ENCODE measurements around the gene MAGEA10. TPM values are rescaled to one million over a fixed set of nuclear protein-coding genes. Genes with fewer than 3 reads are reported as not detected.

MAGEA10 gene
- total and polyA plus RNA-seq, 2 experiments from 2014 or later, result not detected

DNA sequence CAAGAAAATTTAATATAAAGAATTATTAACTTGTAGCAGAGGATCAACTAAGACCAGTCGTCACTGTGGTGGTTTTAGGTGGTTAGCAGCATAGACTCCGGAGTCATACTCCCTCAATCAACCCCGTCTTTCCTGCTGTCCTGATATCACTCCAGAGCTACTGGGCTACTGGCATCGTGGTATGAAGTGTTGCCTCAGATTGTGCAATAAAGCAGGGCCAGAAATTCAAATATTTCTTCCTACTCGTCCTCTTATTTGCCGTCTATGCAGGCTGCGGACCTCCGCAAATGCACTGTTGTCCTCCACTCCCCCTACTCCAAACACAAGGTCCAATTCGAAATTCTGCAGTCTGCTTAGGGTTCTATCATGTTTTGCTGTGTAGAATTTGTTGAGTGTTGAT lies 1.2 kb upstream of the MAGEA10 start:
- 72% methylated on average over 9 of the region's 9 CpGs for WGBS (ENCODE audit: low lambda C conversion rate, missing lambda C conversion rate)
- no peaks in the 10 kb centered on the region for H3K9me2 ChIP-seq (replicated peaks; ENCODE audit: insufficient read depth)
- H2AFZ ChIP-seq, result no peak overlapping the region
- no peaks in the 10 kb centered on the region for H3K4me1 ChIP-seq (ENCODE audit: insufficient read depth)
- H4K20me1 ChIP-seq (ENCODE audit: insufficient read depth, poor library complexity, severe bottlenecking), result no peaks in the 10 kb centered on the region
- no peak for DNase-seq (ENCODE audit: low spot score)
- no peak overlapping the region for H3K4me2 ChIP-seq
- H3K36me3 ChIP-seq (replicated peaks; ENCODE audit: insufficient read depth, low read depth), result no peaks in the 10 kb centered on the region
- no peak overlapping the region for H3K4me3 ChIP-seq
- H3K9me3 ChIP-seq (ENCODE audit: low read depth), result no peaks in the 10 kb centered on the region
- no peaks in the 10 kb centered on the region for H3K27me3 ChIP-seq
- no peak overlapping the region for H3K27ac ChIP-seq
- no peaks in the 10 kb centered on the region for H3K79me2 ChIP-seq
- TF ChIP-seq EZH2 (IDR thresholded peaks at IDR 0.05; ENCODE audit: borderline replicate concordance), result no peak
- TF ChIP-seq, protein P1, sequence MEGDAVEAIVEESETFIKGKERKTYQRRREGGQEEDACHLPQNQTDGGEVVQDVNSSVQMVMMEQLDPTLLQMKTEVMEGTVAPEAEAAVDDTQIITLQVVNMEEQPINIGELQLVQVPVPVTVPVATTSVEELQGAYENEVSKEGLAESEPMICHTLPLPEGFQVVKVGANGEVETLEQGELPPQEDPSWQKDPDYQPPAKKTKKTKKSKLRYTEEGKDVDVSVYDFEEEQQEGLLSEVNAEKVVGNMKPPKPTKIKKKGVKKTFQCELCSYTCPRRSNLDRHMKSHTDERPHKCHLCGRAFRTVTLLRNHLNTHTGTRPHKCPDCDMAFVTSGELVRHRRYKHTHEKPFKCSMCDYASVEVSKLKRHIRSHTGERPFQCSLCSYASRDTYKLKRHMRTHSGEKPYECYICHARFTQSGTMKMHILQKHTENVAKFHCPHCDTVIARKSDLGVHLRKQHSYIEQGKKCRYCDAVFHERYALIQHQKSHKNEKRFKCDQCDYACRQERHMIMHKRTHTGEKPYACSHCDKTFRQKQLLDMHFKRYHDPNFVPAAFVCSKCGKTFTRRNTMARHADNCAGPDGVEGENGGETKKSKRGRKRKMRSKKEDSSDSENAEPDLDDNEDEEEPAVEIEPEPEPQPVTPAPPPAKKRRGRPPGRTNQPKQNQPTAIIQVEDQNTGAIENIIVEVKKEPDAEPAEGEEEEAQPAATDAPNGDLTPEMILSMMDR (IDR thresholded peaks at IDR 0.05; ENCODE audit: poor library complexity), result no peak
- no peak for TF ChIP-seq EZH2phosphoT487 (IDR thresholded peaks at IDR 0.05; ENCODE audit: low read depth, severe bottlenecking, unreplicated experiment)

DNA sequence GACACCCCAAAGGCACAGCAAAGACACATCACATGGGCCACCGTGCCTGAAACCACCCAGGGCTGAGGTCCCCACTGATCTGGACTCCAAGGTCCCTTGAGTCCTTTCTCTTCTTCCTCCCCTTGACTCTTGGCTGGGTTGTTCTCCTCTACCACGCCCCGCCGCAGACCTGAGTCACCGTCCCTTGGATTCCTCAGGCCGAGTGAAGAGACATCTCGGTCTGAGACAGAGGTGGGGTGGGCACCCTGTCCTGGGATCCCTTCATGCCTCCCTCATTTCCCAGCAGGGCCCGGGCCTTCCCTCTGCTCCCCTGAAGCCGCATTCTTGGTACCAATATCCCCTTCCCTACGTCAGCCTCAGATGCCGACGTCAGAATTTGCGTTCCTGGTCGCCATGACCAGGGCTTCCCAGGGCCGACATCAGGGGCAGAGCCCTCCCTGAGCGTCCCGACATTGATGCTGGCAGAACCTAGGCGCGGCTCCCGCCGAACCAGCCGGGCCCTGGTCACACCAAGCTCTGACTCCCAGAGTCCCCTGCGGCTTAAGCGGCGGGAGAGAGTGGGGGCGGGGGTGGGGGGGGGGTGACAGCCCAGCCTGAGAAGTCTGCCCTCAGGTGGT lies 498 bp downstream of the MAGEA10 start:
- TF ChIP-seq EZH2 (IDR thresholded peaks at IDR 0.05; ENCODE audit: borderline replicate concordance), result no peak
- TF ChIP-seq, protein P1 (IDR thresholded peaks at IDR 0.05; ENCODE audit: poor library complexity), result no peak
- TF ChIP-seq EZH2phosphoT487 (IDR thresholded peaks at IDR 0.05; ENCODE audit: low read depth, severe bottlenecking, unreplicated experiment), result no peak
- DNase-seq (ENCODE audit: low spot score), result no peak
- Histone ChIP-seq H3K27ac (no peak overlapping the region), H3K4me2 (no peak overlapping the region), H3K27me3 (no peaks in the 10 kb centered on the region), H4K20me1 (ENCODE audit: insufficient read depth, poor library complexity, severe bottlenecking) (no peaks in the 10 kb centered on the region), H3K4me3 (no peak overlapping the region), H3K9me3 (ENCODE audit: low read depth) (no peaks in the 10 kb centered on the region), H3K4me1 (ENCODE audit: insufficient read depth) (no peaks in the 10 kb centered on the region), H3K36me3 (replicated peaks; ENCODE audit: insufficient read depth, low read depth) (no peaks in the 10 kb centered on the region), H2AFZ (no peak overlapping the region), H3K79me2 (no peaks in the 10 kb centered on the region), H3K9me2 (replicated peaks; ENCODE audit: insufficient read depth) (no peaks in the 10 kb centered on the region)
- 90% methylated on average over 26 of the region's 26 CpGs for WGBS (ENCODE audit: low lambda C conversion rate, missing lambda C conversion rate)

DNA sequence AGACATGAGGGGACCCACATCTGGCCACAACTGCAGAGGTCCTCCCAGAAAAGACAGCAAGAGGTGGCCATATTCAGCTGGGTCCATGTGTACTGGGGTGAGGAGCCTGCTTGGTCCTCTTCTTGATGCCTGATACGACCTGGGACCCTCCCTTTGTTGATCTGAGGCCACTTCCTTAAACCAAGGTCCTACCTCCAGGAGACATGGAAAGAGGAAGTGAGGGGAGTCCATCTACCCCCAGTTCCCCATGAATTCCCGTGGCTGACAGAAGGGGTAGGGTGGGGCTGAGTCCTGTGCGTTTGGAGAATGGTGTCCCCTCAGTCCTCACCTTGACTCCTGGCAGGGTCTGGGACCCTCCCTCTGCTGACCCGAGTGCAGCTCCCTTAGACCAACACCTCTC lies 2.1 kb downstream of the MAGEA10 start:
- H3K4me3 ChIP-seq, result no peak overlapping the region
- H3K27me3 ChIP-seq, result no peaks in the 10 kb centered on the region
- H2AFZ ChIP-seq, result no peak overlapping the region
- TF ChIP-seq EZH2phosphoT487 (IDR thresholded peaks at IDR 0.05; ENCODE audit: low read depth, severe bottlenecking, unreplicated experiment) (no peak), EZH2 (IDR thresholded peaks at IDR 0.05; ENCODE audit: borderline replicate concordance) (no peak)
- TF ChIP-seq, protein P1 (IDR thresholded peaks at IDR 0.05; ENCODE audit: poor library complexity), result no peak
- no peaks in the 10 kb centered on the region for H3K4me1 ChIP-seq (ENCODE audit: insufficient read depth)
- WGBS (ENCODE audit: low lambda C conversion rate, missing lambda C conversion rate), result 65% methylated on average over 4 of the region's 4 CpGs
- DNase-seq (ENCODE audit: low spot score), result no peak
- H3K9me3 ChIP-seq (ENCODE audit: low read depth), result no peaks in the 10 kb centered on the region
- no peak overlapping the region for H3K4me2 ChIP-seq
- H4K20me1 ChIP-seq (ENCODE audit: insufficient read depth, poor library complexity, severe bottlenecking), result no peaks in the 10 kb centered on the region
- no peak overlapping the region for H3K27ac ChIP-seq
- no peaks in the 10 kb centered on the region for H3K9me2 ChIP-seq (replicated peaks; ENCODE audit: insufficient read depth)
- no peaks in the 10 kb centered on the region for H3K36me3 ChIP-seq (replicated peaks; ENCODE audit: insufficient read depth, low read depth)
- H3K79me2 ChIP-seq, result no peaks in the 10 kb centered on the region
